K562 (cell line): ENCODE results near the gene TMEM101. TPM values are rescaled to one million over a fixed set of nuclear protein-coding genes. Genes with fewer than 3 reads are reported as not detected.

Experiments
- ATAC-seq: fragments of 200-7000 bp; cut with Tn5 transposase; 3 replicates; pipeline ENCODE4 v1.9.1; 2020; ENCODE audit warnings: moderate library complexity
- BruUV-seq: library from RNA; stranded (reverse); fragments of 400-500 nt; replicated peaks from 2 replicates; lab custom pipeline; 2021; lab: Mats Ljungman, UMichigan
- CTCF ChIA-PET: fragments of 300-600 bp; formaldehyde crosslinking; extraction: SDS; loops from one replicate; lab custom pipeline; 2021; ENCODE audit warnings: low intra/inter-chr PET ratio; lab: Yijun Ruan, JAX
- POLR2A ChIA-PET: fragments of 300-600, 350-650 bp; sonication (Branson Sonifier 250); formaldehyde crosslinking; extraction: SDS; loops from one replicate; lab custom pipeline; 2021; ENCODE audit warnings: antibody characterized with exemption, inconsistent platforms; lab: Yijun Ruan, JAX
- DNase-seq, 4 experiments: peaks; one replicate each; pipeline versions ENCODE4 v3.0.0 to v3.0.0-alpha.2; 2011 to 2018; ENCODE audit warnings: low spot score in 3 of 4, mixed read lengths in 3 of 4; ENCODE audit errors: extremely low read depth in 1 of 4
- FAIRE-seq: peaks from 2 replicates; lab custom pipeline; 2011; peaks lifted over from hg19 to GRCh38; lab: Jason Lieb, UNC
- H2AFZ ChIP-seq: 2 replicates; pipeline ENCODE4 v1.6.0; 2011; ENCODE audit warnings: low read depth, low read length, control low read depth, inconsistent platforms
- H3K27ac ChIP-seq: fragments of 200-600 bp; 3 replicates; pipeline ENCODE4 v1.8.0; 2011; ENCODE audit warnings: low read depth, mild to moderate bottlenecking, control low read depth, inconsistent platforms, low read length, moderate library complexity, mixed read lengths; ENCODE audit errors: extremely low read depth
- H3K27me3 ChIP-seq, 2 experiments: fragments of 300-600 bp in 1 of 2; 2 replicates in 1 of 2; 3 replicates in 1 of 2; pipeline versions ENCODE4 v1.6.0 to v1.8.0; 2011; ENCODE audit warnings: inconsistent platforms in 2 of 2, low read length in 2 of 2, mild to moderate bottlenecking in 1 of 2, mixed read lengths in 1 of 2, moderate library complexity in 1 of 2; ENCODE audit not compliant: control insufficient read depth in 2 of 2, insufficient read depth in 2 of 2
- H3K36me3 ChIP-seq: fragments of 300-600 bp; 3 replicates; pipeline ENCODE4 v1.8.0; 2011; ENCODE audit warnings: mild to moderate bottlenecking, low read length, inconsistent platforms; ENCODE audit not compliant: control insufficient read depth, insufficient read depth
- H3K4me1 ChIP-seq, 2 experiments: fragments of 200-600 bp in 1 of 2; replicated peaks in 1 of 2; 2 replicates in 1 of 2; 3 replicates in 1 of 2; pipeline versions ENCODE4 v1.5.1 to v1.8.0; 2011; ENCODE audit warnings: inconsistent platforms in 2 of 2, low read length in 2 of 2, mild to moderate bottlenecking in 1 of 2, mixed read lengths in 1 of 2, moderate library complexity in 1 of 2; ENCODE audit not compliant: control insufficient read depth in 2 of 2, insufficient read depth in 2 of 2
- H3K4me2 ChIP-seq: 2 replicates; pipeline ENCODE4 v1.6.1; 2011; ENCODE audit warnings: low read length, control low read depth, inconsistent platforms, mixed read lengths; ENCODE audit not compliant: insufficient read depth
- H3K4me3 ChIP-seq: fragments of 200-600 bp; sonication (generic), shearing (Covaris generic); 2 replicates; pipeline ENCODE4 v1.5.1; 2016; ENCODE audit warnings: control low read depth, inconsistent platforms
- H3K79me2 ChIP-seq: fragments of 200-600 bp; 3 replicates; pipeline ENCODE4 v1.8.0; 2011; ENCODE audit warnings: low read length, inconsistent platforms; ENCODE audit not compliant: control insufficient read depth, insufficient read depth
- H3K9ac ChIP-seq, 2 experiments: 2 replicates each; pipeline versions ENCODE4 v1.6.0 to v1.6.1; 2011; ENCODE audit warnings: low read depth in 2 of 2, low read length in 2 of 2, control low read depth in 1 of 2, inconsistent platforms in 1 of 2, mild to moderate bottlenecking in 1 of 2, mixed read lengths in 1 of 2; ENCODE audit not compliant: insufficient read depth in 1 of 2
- H3K9me1 ChIP-seq: one replicate; pipeline ENCODE4 v1.6.0; 2011; ENCODE audit warnings: inconsistent platforms, mild to moderate bottlenecking, low read length, moderate library complexity; ENCODE audit not compliant: control insufficient read depth, insufficient read depth
- H3K9me3 ChIP-seq: replicated peaks from 2 replicates; pipeline ENCODE4 v1.5.1; 2011; ENCODE audit warnings: low read depth, low read length, inconsistent platforms; ENCODE audit not compliant: control insufficient read depth, insufficient read depth
- H4K20me1 ChIP-seq: replicated peaks from 2 replicates; pipeline ENCODE4 v1.6.1; 2011; ENCODE audit warnings: low read length, inconsistent platforms, mixed read lengths; ENCODE audit not compliant: control insufficient read depth, insufficient read depth
- ARID3A ChIP-seq: IDR thresholded peaks from 2 replicates; pipeline ENCODE4 v1.6.1; 2012; ENCODE audit warnings: low read depth, low read length, improper control_type of control experiment, borderline replicate concordance
- ZNF224 ChIP-seq: sonication (generic); formaldehyde crosslinking; IDR thresholded peaks from 2 replicates; pipeline ENCODE4 v1.8.0; 2022; ENCODE audit warnings: mild to moderate bottlenecking, missing genetic modification reagents
- ZNF263 ChIP-seq: sonication (generic); formaldehyde crosslinking; IDR thresholded peaks from 2 replicates; pipeline ENCODE4 v1.8.0; 2022; ENCODE audit warnings: mild to moderate bottlenecking, missing genetic modification reagents, borderline replicate concordance
- WGBS: fragments of 100-300 bp; shearing (Covaris generic); methylation state at CpG from one replicate; pipeline ENCODE4 v1.1.6; 2016; ENCODE audit warnings: low coverage, mixed read lengths; ENCODE audit not compliant: insufficient coverage; ENCODE audit errors: missing lambda C conversion rate; 5-methylcytosine and 5-hydroxymethylcytosine counted together
- in situ Hi-C: fragments of 300-500 bp; cut with MboI; formaldehyde crosslinking; loops from 4 replicates; pipeline ENCODE4 v1.15.0; 2018; ENCODE audit warnings: inconsistent platforms, mixed read lengths
- intact Hi-C: fragments of 100-400 bp; cut with micrococcal nuclease; formaldehyde crosslinking; loops from 2 replicates; pipeline ENCODE4 v1.14.2; 2022
- polyA plus RNA-seq, 8 experiments: library from polyadenylated mRNA; depleted of rRNA in 4 of 8; stranded (reverse) in 5 of 8; unstranded in 3 of 8; fragments of >200 nt; fragmentation: Nextera tagmentation in 2 of 8; fragmentation: Illumina TruSeq in 1 of 8; extraction: Ambion mirVana in 2 of 8; extraction: Trizol in 1 of 8; gene quantifications; 2 replicates each; pipeline versions ENCODE4 v1.2.1 to v1.2.3, GENCODE V29; 2011 to 2014; ENCODE audit warnings: inconsistent platforms in 1 of 8, missing spikeins in 1 of 8
- total RNA-seq, 7 experiments: library from RNA; depleted of rRNA in 6 of 7; stranded (reverse); fragments of >200 nt in 6 of 7; fragmentation: Illumina TruSeq in 2 of 7; extraction: Trizol in 2 of 7; gene quantifications; 2 replicates each; pipeline versions ENCODE4 v1.2.1 to v1.2.3, GENCODE V29; 2011 to 2021; ENCODE audit warnings: low replicate concordance in 1 of 7
- TF ChIP-seq, protein P1 (sequence below): sonication (generic); formaldehyde crosslinking; IDR thresholded peaks from 2 replicates; pipeline ENCODE4 v1.4.0; 2020; ENCODE audit warnings: mild to moderate bottlenecking, missing genetic modification reagents

TMEM101 gene
- total and polyA plus RNA-seq, 9 of the 15 experiments (the other 6 are each of a cell fraction or from before 2014, with no cell fraction given) = 21.2 to 110 (median 37.8) TPM

DNA sequence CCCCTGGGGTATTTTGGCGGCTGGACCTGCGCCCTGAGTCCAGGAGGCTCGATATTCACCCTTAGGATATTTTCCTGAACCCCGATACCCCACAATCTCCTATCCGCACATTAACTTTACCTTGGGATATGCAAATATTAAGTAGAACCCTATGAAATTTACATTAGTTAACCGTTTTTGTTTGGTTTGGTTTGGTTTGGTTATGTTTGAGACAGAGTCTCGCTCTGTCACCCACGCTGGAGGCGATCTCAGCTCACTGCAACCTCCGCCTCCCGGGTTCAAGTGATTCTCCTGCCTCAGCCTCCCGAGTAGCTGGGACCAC lies 19.7 kb downstream of the TMEM101 start:
- no peaks in the 10 kb centered on the region for H3K36me3 ChIP-seq
- TF ChIP-seq ARID3A (no peak), ZNF224 (CRISPR knock-in tag) (no peak), ZNF263 (0 out of 2 replicates have a peak, but pooled peaks have one; percentile 3)
- TF ChIP-seq, protein P1, sequence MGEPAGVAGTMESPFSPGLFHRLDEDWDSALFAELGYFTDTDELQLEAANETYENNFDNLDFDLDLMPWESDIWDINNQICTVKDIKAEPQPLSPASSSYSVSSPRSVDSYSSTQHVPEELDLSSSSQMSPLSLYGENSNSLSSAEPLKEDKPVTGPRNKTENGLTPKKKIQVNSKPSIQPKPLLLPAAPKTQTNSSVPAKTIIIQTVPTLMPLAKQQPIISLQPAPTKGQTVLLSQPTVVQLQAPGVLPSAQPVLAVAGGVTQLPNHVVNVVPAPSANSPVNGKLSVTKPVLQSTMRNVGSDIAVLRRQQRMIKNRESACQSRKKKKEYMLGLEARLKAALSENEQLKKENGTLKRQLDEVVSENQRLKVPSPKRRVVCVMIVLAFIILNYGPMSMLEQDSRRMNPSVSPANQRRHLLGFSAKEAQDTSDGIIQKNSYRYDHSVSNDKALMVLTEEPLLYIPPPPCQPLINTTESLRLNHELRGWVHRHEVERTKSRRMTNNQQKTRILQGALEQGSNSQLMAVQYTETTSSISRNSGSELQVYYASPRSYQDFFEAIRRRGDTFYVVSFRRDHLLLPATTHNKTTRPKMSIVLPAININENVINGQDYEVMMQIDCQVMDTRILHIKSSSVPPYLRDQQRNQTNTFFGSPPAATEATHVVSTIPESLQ (CRISPR knock-in tag) = 0 out of 2 replicates have a peak, but pooled peaks have one; percentile 26
- DNase-seq = no peak
- peak overlapping the region in 1 of 2 experiments; percentile 75; a peak in 1 of 4 replicates for H3K9ac ChIP-seq
- 2% methylated on average over 12 of the region's 12 CpGs for WGBS
- no peak for ATAC-seq
- no peak overlapping the region for H2AFZ ChIP-seq
- peaks cover 0 to 8% of the 10 kb centered on the region in 2 experiments; a peak in 3 of 5 replicates for H3K27me3 ChIP-seq
- in situ Hi-C loops (no loop called here), intact Hi-C loops (loop anchor here (1.0 to 2.0 kb wide), 2 partner anchors 51 to 116 kb away; no protein-coding TSS in a partner anchor)
- ChIA-PET CTCF (interaction anchor here (0.7 to 3.2 kb wide), 9 partner anchors 12 to 301 kb away, joined by 3 to 37 read pairs (median 4); no protein-coding TSS in a partner anchor), POLR2A (no interaction called here)
- 0 out of 2 replicates have a peak, but pooled peaks cover 3% of the 10 kb centered on the region for H4K20me1 ChIP-seq
- FAIRE-seq = no peak
- no peaks in the 10 kb centered on the region for H3K9me3 ChIP-seq
- BruUV-seq = no TSS peak
- H3K4me1 ChIP-seq = peaks cover 4 to 8% of the 10 kb centered on the region in 2 experiments; a peak in 3 of 5 replicates
- no peaks in the 10 kb centered on the region for H3K9me1 ChIP-seq
- H3K27ac ChIP-seq = no peak overlapping the region
- no peak overlapping the region for H3K4me3 ChIP-seq
- H3K79me2 ChIP-seq = no peaks in the 10 kb centered on the region
- H3K4me2 ChIP-seq = no peak overlapping the region
